Measurements from ENCODE around the gene ITLN1.
"Not testable (repeated sequence)": the region's sequence is repeated elsewhere in the genome, so short reads cannot be mapped to it uniquely, and the experiment has no call there.

Gene ITLN1

DNA sequence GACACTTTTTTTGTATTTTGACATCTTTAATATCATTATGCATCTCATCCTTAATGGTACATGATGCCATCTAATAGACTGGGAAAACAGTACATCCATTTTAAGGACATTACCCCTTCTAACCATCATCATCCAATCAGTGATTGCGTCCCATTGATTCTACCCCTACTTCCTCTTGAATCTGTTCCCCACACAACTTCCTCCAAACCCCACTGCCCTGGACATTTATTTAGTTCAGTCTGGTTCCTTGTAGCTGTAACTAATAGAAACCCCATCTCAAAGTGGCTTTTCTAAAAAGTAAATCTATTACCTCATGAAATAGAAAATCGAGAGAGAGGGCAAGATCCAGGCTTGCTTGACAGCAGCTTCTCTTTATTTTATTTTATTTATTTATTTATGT, 2.1 kb upstream of the ITLN1 start:
- TF ChIP-seq Cebpa-rat (IDR thresholded peaks at IDR 0.05): no peak
- H3K4me3 ChIP-seq: no peak overlapping the region
- H3K9me3 ChIP-seq (replicated peaks in 1 of 11): peaks cover 0 to 12% (median 6%) of the 10 kb centered on the region in 11 experiments; a peak in 13 of 22 replicates
- no peaks in the 10 kb centered on the region for H4K20me1 ChIP-seq
- H3K27ac ChIP-seq: no peak overlapping the region
- H3K9ac ChIP-seq: no peak overlapping the region
- H3K36me3 ChIP-seq: no peaks in the 10 kb centered on the region
- 0 out of 20 replicates have a peak, but pooled peaks cover 0 to 4% (median 0%) of the 10 kb centered on the region in 10 experiments for H3K4me1 ChIP-seq
- 0 out of 22 replicates have a peak overlapping the region, but pooled peaks of 1 of the 11 experiments have one; percentile 3 for H3K4me2 ChIP-seq
- H3K27me3 ChIP-seq: no peaks in the 10 kb centered on the region

DNA sequence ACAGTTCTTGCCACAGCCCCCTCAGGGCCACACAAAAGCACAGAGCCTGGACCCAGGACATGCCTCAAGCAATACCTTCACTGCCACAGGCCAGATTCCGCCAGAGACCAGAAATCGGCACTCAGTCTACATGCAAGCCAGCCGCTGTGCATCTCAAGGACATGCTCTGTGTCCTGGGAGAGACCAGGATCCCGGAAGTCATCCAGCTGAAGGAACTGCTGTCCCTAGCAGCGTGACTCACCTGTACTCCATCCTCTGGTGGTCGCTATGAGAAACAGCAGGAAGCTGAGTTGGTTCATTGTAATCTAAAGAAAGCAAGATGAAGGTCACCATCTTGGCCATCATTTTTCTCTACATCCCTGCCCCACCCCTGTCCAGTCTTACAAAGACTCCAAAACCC, 401 bp downstream of the ITLN1 start:
- Histone ChIP-seq H3K36me3 (no peaks in the 10 kb centered on the region), H3K9me3 (replicated peaks in 1 of 11) (no peaks in the 10 kb centered on the region), H3K27ac (no peak overlapping the region), H3K4me1 (peaks cover 0 to 22% (median 0%) of the 10 kb centered on the region in 10 experiments; a peak in 2 of 20 replicates), H3K9ac (no peak overlapping the region), H4K20me1 (no peaks in the 10 kb centered on the region), H3K27me3 (no peaks in the 10 kb centered on the region), H3K4me2 (no peak overlapping the region), H3K4me3 (no peak overlapping the region)
- TF ChIP-seq Cebpa-rat (IDR thresholded peaks at IDR 0.05): 0 out of 22 replicates have a peak, but pooled peaks of 1 of the 11 experiments have one; percentile 2

DNA sequence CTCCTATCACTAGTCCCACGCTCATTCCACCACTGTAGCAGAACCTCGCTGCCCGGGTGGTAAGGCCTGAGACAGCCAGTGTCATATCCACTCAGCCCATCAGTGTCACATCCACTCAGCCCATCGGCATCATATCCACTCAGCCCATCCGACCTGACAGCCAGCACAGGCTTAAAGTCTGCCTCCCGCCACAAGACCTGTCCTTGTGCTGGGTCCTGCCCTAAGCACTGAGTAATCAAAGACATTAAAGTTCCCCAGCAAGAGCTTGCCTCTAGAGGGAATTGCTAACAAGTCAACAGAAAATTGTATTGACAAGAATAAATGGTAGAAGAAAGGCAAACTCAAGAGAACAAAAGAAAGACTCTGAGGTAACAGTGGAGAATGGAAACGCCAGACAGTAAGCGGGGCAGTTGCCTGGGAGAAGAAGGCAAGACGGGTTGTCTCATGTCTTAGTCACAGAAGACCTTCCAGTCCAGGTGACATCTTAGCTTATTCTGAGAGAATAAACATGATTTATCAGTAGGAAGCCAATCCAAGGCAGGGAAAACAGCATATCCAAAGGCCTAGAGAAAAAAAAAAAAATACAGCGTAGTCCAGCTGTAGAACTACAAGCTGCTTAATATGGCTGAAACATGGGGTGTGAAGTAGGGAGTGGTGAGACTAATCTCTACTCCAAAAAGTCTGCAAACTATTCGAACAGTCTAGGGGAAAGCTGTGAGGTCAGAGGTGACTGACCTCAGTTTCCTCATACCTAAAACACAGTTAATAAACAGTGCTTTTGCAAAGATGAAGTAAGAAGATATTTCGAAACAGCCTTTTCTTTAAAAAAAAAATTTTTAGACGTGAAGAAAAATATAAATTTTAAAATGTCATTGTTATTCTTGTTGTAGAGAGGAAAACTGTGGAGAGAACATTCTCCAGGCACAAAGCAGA, 1.1 kb downstream of the ITLN1 start:
- Histone ChIP-seq H3K27ac (no peak overlapping the region), H3K4me3 (no peak overlapping the region), H3K9me3 (replicated peaks in 1 of 11) (no peaks in the 10 kb centered on the region), H3K36me3 (no peaks in the 10 kb centered on the region), H4K20me1 (no peaks in the 10 kb centered on the region), H3K9ac (no peak overlapping the region), H3K4me1 (peaks cover 0 to 26% (median 0%) of the 10 kb centered on the region in 10 experiments; a peak in 2 of 20 replicates), H3K27me3 (no peaks in the 10 kb centered on the region), H3K4me2 (no peak overlapping the region)
- TF ChIP-seq Cebpa-rat (IDR thresholded peaks at IDR 0.05): peak in 1 of 11 experiments; percentile 15; a peak in 1 of 22 replicates

DNA sequence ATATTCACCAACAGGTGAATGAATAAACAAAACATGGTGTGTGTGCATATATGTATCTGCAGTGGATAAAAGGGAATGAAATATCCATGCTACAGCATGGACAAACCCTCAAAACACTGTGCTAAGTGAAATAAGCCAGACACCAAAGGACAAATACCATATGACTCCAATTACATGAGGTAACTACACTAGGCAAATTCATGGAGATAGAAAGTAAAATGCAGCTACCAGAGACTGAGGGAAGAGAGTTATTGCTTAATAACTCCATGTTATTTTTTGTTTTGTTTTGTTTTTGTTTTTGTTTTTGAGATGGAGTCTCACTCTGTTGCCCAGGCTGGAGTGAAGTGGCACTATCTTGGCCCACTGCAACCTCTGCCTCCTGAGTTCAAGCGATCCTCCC, 2.4 kb downstream of the ITLN1 start:
- Histone ChIP-seq H3K27ac (no peak overlapping the region), H3K9ac (no peak overlapping the region), H3K4me2 (no peak overlapping the region), H3K27me3 (no peaks in the 10 kb centered on the region), H4K20me1 (no peaks in the 10 kb centered on the region), H3K9me3 (replicated peaks in 1 of 11) (no peaks in the 10 kb centered on the region), H3K4me3 (no peak overlapping the region), H3K4me1 (peaks cover 0 to 26% (median 0%) of the 10 kb centered on the region in 10 experiments; a peak in 2 of 20 replicates), H3K36me3 (no peaks in the 10 kb centered on the region)
- no peak for TF ChIP-seq Cebpa-rat (IDR thresholded peaks at IDR 0.05)

DNA sequence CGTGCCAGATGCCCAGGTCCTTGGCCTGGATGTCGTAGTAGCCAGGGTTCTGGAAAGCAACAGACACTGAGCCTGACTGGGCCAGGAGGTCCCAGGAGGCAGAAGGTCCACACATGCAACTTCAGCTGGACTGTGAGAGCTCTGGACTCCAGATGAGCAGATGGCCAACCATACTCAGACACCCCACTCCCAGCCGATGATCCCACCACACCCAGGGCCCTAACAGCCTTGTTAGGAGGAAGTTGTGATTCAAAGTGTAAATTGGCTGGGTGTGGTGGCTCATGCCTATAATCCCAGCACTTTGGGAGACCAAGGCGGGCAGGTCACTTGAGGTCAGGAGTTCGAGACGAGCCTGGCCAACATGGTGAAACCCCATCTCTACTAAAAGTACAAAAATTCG, 3.7 kb downstream of the ITLN1 start:
- not testable (repeated sequence) for H3K9ac ChIP-seq; H4K20me1 ChIP-seq; H3K27me3 ChIP-seq; H3K27ac ChIP-seq; H3K4me3 ChIP-seq; H3K9me3 ChIP-seq (replicated peaks in 1 of 11); H3K36me3 ChIP-seq
- Histone ChIP-seq H3K4me2 (peak overlapping the region in 1 of 11 experiments; percentile 28; a peak in 1 of 22 replicates), H3K4me1 (peaks cover 0 to 27% (median 0%) of the 10 kb centered on the region in 10 experiments; a peak in 2 of 20 replicates)

DNA sequence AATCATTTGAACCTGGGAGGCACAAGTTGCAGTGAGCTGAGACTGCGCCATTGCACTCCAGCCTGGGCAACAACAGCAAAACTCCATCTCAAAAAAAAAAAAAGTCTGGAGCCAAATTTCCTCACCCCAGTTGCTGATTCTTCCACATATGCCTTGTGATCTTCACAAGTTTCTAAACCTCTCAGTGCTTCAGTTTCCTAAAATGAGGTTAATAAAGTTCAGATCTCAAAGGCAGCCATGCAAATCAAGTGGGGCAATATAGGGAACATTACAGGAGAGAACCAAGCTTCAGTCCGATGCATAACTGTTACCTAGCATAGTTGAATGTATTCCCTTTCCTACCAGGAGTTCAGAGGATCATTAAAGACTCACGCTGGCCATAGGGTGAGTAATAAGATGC, 4.8 kb downstream of the ITLN1 start:
- Histone ChIP-seq H4K20me1 (no peaks in the 10 kb centered on the region), H3K9ac (no peak overlapping the region), H3K27ac (peak overlapping the region in 1 of 11 experiments; percentile 36; a peak in 1 of 22 replicates), H3K27me3 (no peaks in the 10 kb centered on the region), H3K4me1 (peaks cover 0 to 34% (median 0%) of the 10 kb centered on the region in 10 experiments; a peak in 2 of 20 replicates), H3K9me3 (replicated peaks in 1 of 11) (peaks cover 0 to 8% (median 0%) of the 10 kb centered on the region in 11 experiments; a peak in 2 of 22 replicates), H3K36me3 (no peaks in the 10 kb centered on the region), H3K4me2 (peak overlapping the region in 2 of 11 experiments; percentile 4 to 28; a peak in 2 of 22 replicates), H3K4me3 (no peak overlapping the region)
- TF ChIP-seq Cebpa-rat (IDR thresholded peaks at IDR 0.05): no peak

DNA sequence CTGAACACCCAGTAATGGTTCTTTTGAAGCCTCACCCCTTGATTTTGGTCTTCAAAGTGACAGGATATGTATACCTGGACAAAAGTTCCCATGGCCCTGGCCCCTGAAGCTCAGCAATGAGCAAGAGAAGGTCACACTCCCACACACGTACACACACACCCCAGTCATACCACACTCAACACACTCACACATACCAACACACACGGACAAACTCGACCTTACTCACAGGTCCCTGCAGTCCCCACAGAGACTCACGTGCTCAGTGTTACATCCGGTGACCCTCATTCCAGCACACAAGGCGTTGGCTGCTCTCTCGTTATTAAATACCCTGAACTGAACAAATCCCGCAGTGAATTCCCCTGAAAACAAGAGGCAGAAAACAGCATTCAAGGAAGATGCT, 5.9 kb downstream of the ITLN1 start:
- Histone ChIP-seq H4K20me1 (no peaks in the 10 kb centered on the region), H3K27ac (no peak overlapping the region), H3K4me1 (peaks cover 0 to 34% (median 0%) of the 10 kb centered on the region in 10 experiments; a peak in 2 of 20 replicates), H3K9me3 (replicated peaks in 1 of 11) (peaks cover 0 to 8% (median 0%) of the 10 kb centered on the region in 11 experiments; a peak in 2 of 22 replicates), H3K4me2 (no peak overlapping the region), H3K27me3 (no peaks in the 10 kb centered on the region), H3K9ac (no peak overlapping the region), H3K4me3 (no peak overlapping the region), H3K36me3 (no peaks in the 10 kb centered on the region)
- no peak for TF ChIP-seq Cebpa-rat (IDR thresholded peaks at IDR 0.05)

DNA sequence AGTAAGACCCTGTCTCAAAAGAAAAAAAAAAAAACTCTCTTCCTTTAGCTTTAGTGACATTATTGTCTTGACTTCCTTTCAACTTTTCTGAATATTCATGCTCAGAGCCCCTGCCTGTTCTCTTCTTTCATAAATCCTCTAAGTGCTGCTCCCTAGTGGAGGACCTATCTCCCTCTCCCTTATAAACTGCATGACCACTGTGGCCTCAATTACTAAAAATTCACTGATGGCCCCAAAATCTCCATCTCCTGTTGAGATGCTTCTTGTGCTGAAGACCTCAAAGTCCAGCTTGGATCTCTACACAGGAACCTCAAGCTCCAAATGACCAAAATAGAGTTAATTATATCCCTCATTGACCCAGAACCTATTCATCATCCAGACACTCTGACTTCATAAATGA, 7.8 kb downstream of the ITLN1 start:
- H3K4me2 ChIP-seq: no peak overlapping the region
- no peaks in the 10 kb centered on the region for H3K27me3 ChIP-seq
- H3K4me3 ChIP-seq: no peak overlapping the region
- peaks cover 0 to 8% (median 0%) of the 10 kb centered on the region in 11 experiments; a peak in 3 of 22 replicates for H3K9me3 ChIP-seq (replicated peaks in 1 of 11)
- TF ChIP-seq Cebpa-rat (IDR thresholded peaks at IDR 0.05): no peak
- no peak overlapping the region for H3K9ac ChIP-seq
- no peak overlapping the region for H3K27ac ChIP-seq
- peaks cover 0 to 34% (median 0%) of the 10 kb centered on the region in 10 experiments; a peak in 2 of 20 replicates for H3K4me1 ChIP-seq
- H4K20me1 ChIP-seq: no peaks in the 10 kb centered on the region
- H3K36me3 ChIP-seq: no peaks in the 10 kb centered on the region

DNA sequence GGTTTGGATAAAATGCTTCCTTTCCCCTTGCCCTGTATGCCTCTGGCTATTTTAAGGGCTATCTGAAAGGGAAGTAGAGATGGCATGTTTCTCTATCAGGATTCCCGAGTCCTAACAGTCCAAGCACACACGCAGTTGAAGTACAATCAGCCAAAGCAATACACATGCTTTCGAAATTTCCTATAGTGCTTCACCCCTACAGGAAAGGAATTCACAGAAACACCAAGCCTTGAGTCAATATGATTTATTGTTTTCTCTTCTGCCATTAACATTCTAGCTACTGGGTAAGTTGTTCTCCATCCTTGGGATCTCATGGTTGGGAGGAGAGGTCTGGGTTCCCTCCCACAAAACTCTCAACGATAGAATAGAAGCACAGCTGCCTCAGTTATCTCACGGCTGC, 8.7 kb downstream of the ITLN1 start:
- peaks cover 0 to 33% (median 0%) of the 10 kb centered on the region in 10 experiments; a peak in 2 of 20 replicates for H3K4me1 ChIP-seq
- no peaks in the 10 kb centered on the region for H3K27me3 ChIP-seq
- TF ChIP-seq Cebpa-rat (IDR thresholded peaks at IDR 0.05): no peak
- H3K9me3 ChIP-seq (replicated peaks in 1 of 11): peaks cover 0 to 8% (median 0%) of the 10 kb centered on the region in 11 experiments; a peak in 3 of 22 replicates
- H4K20me1 ChIP-seq: no peaks in the 10 kb centered on the region
- no peak overlapping the region for H3K9ac ChIP-seq
- peak overlapping the region in 1 of 11 experiments; percentile 15; a peak in 1 of 22 replicates for H3K4me2 ChIP-seq
- no peaks in the 10 kb centered on the region for H3K36me3 ChIP-seq
- no peak overlapping the region for H3K4me3 ChIP-seq
- H3K27ac ChIP-seq: no peak overlapping the region

DNA sequence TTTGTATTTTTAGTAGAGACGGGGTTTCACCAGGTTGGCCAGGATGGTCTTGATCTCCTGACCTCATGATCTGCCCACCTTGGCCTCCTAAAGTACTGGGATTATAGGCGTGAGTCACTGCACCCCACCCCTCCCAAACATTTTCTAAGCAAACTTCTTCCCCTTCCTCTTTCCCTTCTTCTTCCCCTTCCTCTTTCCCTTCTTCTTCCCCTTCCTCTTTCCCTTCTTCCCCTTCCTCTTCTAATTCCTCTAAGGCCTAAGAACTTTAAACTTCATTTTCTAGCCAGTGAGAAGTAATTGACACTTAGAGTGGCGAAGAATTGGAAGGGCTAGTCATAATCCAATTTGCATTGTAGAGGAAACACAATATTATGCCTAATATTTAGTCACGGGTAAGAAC, 9.4 kb downstream of the ITLN1 start:
- not testable (repeated sequence) for H3K9ac ChIP-seq; H3K4me3 ChIP-seq; H3K27me3 ChIP-seq; H4K20me1 ChIP-seq; H3K9me3 ChIP-seq (replicated peaks in 1 of 11); H3K27ac ChIP-seq; H3K36me3 ChIP-seq
- Histone ChIP-seq H3K4me2 (peak overlapping the region in 1 of 11 experiments; percentile 18; a peak in 1 of 22 replicates), H3K4me1 (peaks cover 0 to 25% (median 0%) of the 10 kb centered on the region in 10 experiments; a peak in 2 of 20 replicates)
